Naive thymus-derived CD4-positive, alpha-beta T cell (primary cell): ENCODE measurements around the gene TSC22D1. TPM values are rescaled to one million over a fixed set of nuclear protein-coding genes. Genes with fewer than 3 reads are reported as not detected.

Experiments
- ATAC-seq: fragments of 150-1000 bp; cut with Tn5 transposase; 2 replicates; pipeline ENCODE4 v1.10.0; 2021; ENCODE audit warnings: mild to moderate bottlenecking, moderate library complexity
- CTCF ChIA-PET: fragments of 350-600 bp; sonication (Branson Sonifier 250); formaldehyde crosslinking; loops from one replicate; lab custom pipeline; 2021; ENCODE audit warnings: antibody characterized with exemption; lab: Charles Lee
- POLR2A ChIA-PET: fragments of 350-600 bp; sonication (Branson Sonifier 250); formaldehyde crosslinking; loops from one replicate; lab custom pipeline; 2021; ENCODE audit warnings: antibody characterized with exemption, inconsistent platforms; lab: Charles Lee
- DNase-seq, 9 donors: peaks; one replicate each; pipeline versions ENCODE4 v3.0.0 to v3.0.0-alpha.2; 2020 to 2022; ENCODE audit warnings: mixed read lengths in 1 of 9
- H3K27ac ChIP-seq: one replicate; pipeline ENCODE4 v1.7.0; 2013; ENCODE audit warnings: mild to moderate bottlenecking, low read depth, low read length, moderate library complexity
- H3K27me3 ChIP-seq, 2 donors: one replicate each; pipeline ENCODE4 v1.7.0; 2013; ENCODE audit warnings: low read length in 2 of 2, mild to moderate bottlenecking in 2 of 2, moderate library complexity in 2 of 2; ENCODE audit not compliant: control insufficient read depth in 2 of 2, insufficient read depth in 2 of 2
- H3K36me3 ChIP-seq, 3 experiments: 1 replicate in 2 of 3; 2 replicates in 1 of 3; pipeline ENCODE4 v1.7.0; 2013; ENCODE audit warnings: low read length in 3 of 3, mild to moderate bottlenecking in 3 of 3, moderate library complexity in 1 of 3; ENCODE audit not compliant: insufficient read depth in 3 of 3, control insufficient read depth in 2 of 3
- H3K4me1 ChIP-seq, 2 donors: one replicate each; pipeline ENCODE4 v1.7.0; 2013; ENCODE audit warnings: low read length in 2 of 2, mild to moderate bottlenecking in 2 of 2, moderate library complexity in 1 of 2; ENCODE audit not compliant: control insufficient read depth in 2 of 2, insufficient read depth in 2 of 2
- H3K4me3 ChIP-seq: 2 replicates; pipeline ENCODE4 v1.7.0; 2013; ENCODE audit warnings: mild to moderate bottlenecking, low read length
- H3K9me3 ChIP-seq, 3 experiments: 1 replicate in 2 of 3; 2 replicates in 1 of 3; pipeline ENCODE4 v1.7.0; 2013; ENCODE audit warnings: low read length in 3 of 3; ENCODE audit not compliant: control insufficient read depth in 2 of 3
- H3K27ac Mint-ChIP-seq, 9 donors: one replicate each; pipeline ENCODE4 v1.8.0; 2020 to 2022; ENCODE audit warnings: mixed read lengths in 9 of 9, mild to moderate bottlenecking in 8 of 9, moderate library complexity in 5 of 9, inconsistent platforms in 2 of 9
- H3K27me3 Mint-ChIP-seq, 5 donors: one replicate each; pipeline ENCODE4 v1.8.0; 2021 to 2022; ENCODE audit warnings: mixed read lengths in 5 of 5, mild to moderate bottlenecking in 1 of 5
- H3K36me3 Mint-ChIP-seq, 5 donors: one replicate each; pipeline ENCODE4 v1.8.0; 2020 to 2022; ENCODE audit warnings: mixed read lengths in 5 of 5, mild to moderate bottlenecking in 3 of 5, inconsistent platforms in 1 of 5
- H3K4me1 Mint-ChIP-seq, 7 donors: one replicate each; pipeline ENCODE4 v1.8.0; 2020 to 2022; ENCODE audit warnings: mixed read lengths in 7 of 7, mild to moderate bottlenecking in 3 of 7, inconsistent platforms in 1 of 7
- H3K4me3 Mint-ChIP-seq, 10 donors: one replicate each; pipeline ENCODE4 v1.8.0; 2020 to 2022; ENCODE audit warnings: mild to moderate bottlenecking in 10 of 10, mixed read lengths in 10 of 10, moderate library complexity in 6 of 10, inconsistent platforms in 2 of 10
- H3K9me3 Mint-ChIP-seq, 11 donors: one replicate each; pipeline ENCODE4 v1.8.0; 2020 to 2022; ENCODE audit warnings: mixed read lengths in 11 of 11, mild to moderate bottlenecking in 4 of 11, inconsistent platforms in 1 of 11, moderate library complexity in 1 of 11
- intact Hi-C, 2 donors: fragments of 100-400 bp; cut with micrococcal nuclease; formaldehyde crosslinking; loops; one replicate each; pipeline ENCODE4 v1.15.1; 2023
- polyA plus RNA-seq, 2 donors: library from polyadenylated mRNA; unstranded; fragments of 300-500 nt; fragmentation: Illumina TruSeq; gene quantifications; one replicate each; pipeline ENCODE4 v1.2.3, GENCODE V29; 2021
- total RNA-seq, 6 experiments: library from RNA in 5 of 6; stranded (reverse) in 5 of 6; gene quantifications; 1 replicate in 5 of 6; 2 replicates in 1 of 6; pipeline ENCODE4 v1.2.3 and lab custom pipeline; 2021 to 2026

TSC22D1 gene
- total and polyA plus RNA-seq, 7 experiments from 2014 or later: 5.7 to 38.7 (median 29.5) TPM

DNA sequence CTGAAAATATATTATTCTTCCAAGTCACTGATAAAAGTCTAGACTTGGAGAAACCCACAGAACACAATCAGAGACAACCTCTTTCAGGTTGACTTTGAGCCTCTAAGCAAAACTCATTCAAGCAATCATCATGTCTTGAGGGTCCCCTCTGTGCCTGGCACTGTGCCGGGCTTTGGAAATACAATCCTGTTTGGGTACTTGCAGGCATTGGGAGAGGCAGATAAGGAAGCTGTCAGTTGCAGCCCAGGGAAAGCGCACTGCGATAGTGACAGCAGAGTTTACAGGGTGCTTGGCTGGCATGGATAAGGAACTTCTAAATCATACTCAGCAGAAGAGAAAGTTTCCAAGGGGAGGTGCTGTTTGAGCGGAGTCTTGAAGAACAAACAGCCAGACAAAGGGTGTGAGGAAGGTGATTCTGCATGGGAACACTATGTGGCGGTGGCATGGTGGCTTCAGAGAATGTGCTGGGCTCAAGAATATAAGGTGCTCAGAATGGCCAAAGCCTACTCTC lies 193.4 kb downstream of the TSC22D1 start:
- CTCF ChIA-PET: no interaction called here
- ATAC-seq: no peak
- intact Hi-C loops: no loop called here

More for the DNA sequence above, 193.4 kb downstream of the TSC22D1 start:
- Histone ChIP-seq H3K9me3 (no peaks in the 10 kb centered on the region), H3K36me3 (no peaks in the 10 kb centered on the region), H3K27me3 (no peaks in the 10 kb centered on the region), H3K27ac (no peak overlapping the region), H3K4me3 (no peak overlapping the region), H3K4me1 (no peaks in the 10 kb centered on the region)
- Mint-ChIP-seq H3K27ac (no peak overlapping the region), H3K9me3 (peaks cover 0 to 3% (median 0%) of the 10 kb centered on the region in 11 donors), H3K27me3 (peaks cover 0 to 3% (median 0%) of the 10 kb centered on the region in 5 donors), H3K4me3 (no peak overlapping the region), H3K36me3 (no peaks in the 10 kb centered on the region), H3K4me1 (peaks cover 0 to 2% (median 0%) of the 10 kb centered on the region in 7 donors)
- POLR2A ChIA-PET: no interaction called here
- DNase-seq: no peak

Other genes with a start within 250 kb of the TSC22D1 start
- under 1 TPM in 2 of 5 experiments, not detected in 3; 0.37 to 0.93 TPM for gene SERP2, start 202.5 kb downstream of the TSC22D1 start, total RNA-seq
- under 1 TPM in 1 of 2 donors, not detected in 1; 0.58 TPM for gene SERP2, start 202.5 kb downstream of the TSC22D1 start, polyA plus RNA-seq